IMR-90 (cell line): Measurements from ENCODE around the gene DNAAF6.

Experiments used
- CTCF ChIP-seq: conservative IDR thresholded peaks from 2 replicates; pipeline ENCODE4 v1.5.1; 2012; ENCODE audit warnings: mild to moderate bottlenecking, low read depth, low read length, improper control_type of control experiment
- MAFK ChIP-seq: IDR thresholded peaks from 2 replicates; pipeline ENCODE4 v1.6.1; 2012; ENCODE audit warnings: low read depth, low read length, improper control_type of control experiment
- POLR2A ChIP-seq: IDR thresholded peaks from 2 replicates; pipeline ENCODE4 v1.6.1; 2012; ENCODE audit warnings: mild to moderate bottlenecking, low read depth, low read length
- RCOR1 ChIP-seq: IDR thresholded peaks from 2 replicates; pipeline ENCODE4 v1.6.1; 2012; ENCODE audit warnings: mild to moderate bottlenecking, low read length, improper control_type of control experiment; ENCODE audit not compliant: insufficient replicate concordance
- RFX5 ChIP-seq: IDR thresholded peaks from 2 replicates; pipeline ENCODE4 v1.8.0; 2012; ENCODE audit warnings: low read depth, mild to moderate bottlenecking, low read length, moderate library complexity
- USF2 ChIP-seq: fragments of 150-350 bp; IDR thresholded peaks from 2 replicates; pipeline ENCODE4 v1.6.1; 2017; ENCODE audit warnings: mild to moderate bottlenecking, antibody characterized with exemption, low read length, low read depth

GRCh38 chrX:107273795-107274194 lies 67.4 kb downstream of the DNAAF6 start:
- no peak for TF ChIP-seq CTCF
- TF ChIP-seq POLR2A = no peak
- TF ChIP-seq USF2 = no peak
- no peak for TF ChIP-seq RFX5
- TF ChIP-seq MAFK = no peak
- TF ChIP-seq RCOR1 = no peak
